Measurements from ENCODE around the gene ANK2.

Gene ANK2

GRCh38 chr4:113071274-113071673, 21.8 kb downstream of the ANK2 start:
- no peak overlapping the region for H2BK15ac ChIP-seq (replicated peaks; ENCODE audit: low read depth)
- H3K79me2 ChIP-seq (ENCODE audit: control insufficient read depth, insufficient read depth, low read length) = no peaks in the 10 kb centered on the region
- H3K4me3 ChIP-seq (ENCODE audit: low read length) = no peak overlapping the region
- H4K8ac ChIP-seq (ENCODE audit: low read depth, low read length) = no peak overlapping the region
- no peak overlapping the region for H3K27ac ChIP-seq (ENCODE audit: low read depth, low read length)
- H3K79me1 ChIP-seq (ENCODE audit: low read length) = no peaks in the 10 kb centered on the region
- no peaks in the 10 kb centered on the region for H3K4me1 ChIP-seq (ENCODE audit: control insufficient read depth, low read depth, low read length)
- H4K5ac ChIP-seq (ENCODE audit: low read length) = no peak overlapping the region
- H3K36me3 ChIP-seq (ENCODE audit: control insufficient read depth, insufficient read depth, low read length) = no peaks in the 10 kb centered on the region
- H3K27me3 ChIP-seq (ENCODE audit: insufficient read depth, low read length, poor library complexity) = no peaks in the 10 kb centered on the region
- no CpG with 5 or more reads among the region's 4 CpGs for WGBS (ENCODE audit: extremely low coverage, insufficient coverage, low lambda C conversion rate)
- H2BK120ac ChIP-seq (ENCODE audit: low read depth, low read length) = no peak overlapping the region
- H2BK5ac ChIP-seq (ENCODE audit: low read length) = no peak overlapping the region
- H3K18ac ChIP-seq (ENCODE audit: low read length) = peak overlapping the region; percentile 18
- no peak overlapping the region for H2AK5ac ChIP-seq (ENCODE audit: low read length)
- no peak overlapping the region for H3K4me2 ChIP-seq (ENCODE audit: low read length)
- no peak overlapping the region for H3K9ac ChIP-seq (ENCODE audit: low read length)
- H3K23ac ChIP-seq (ENCODE audit: low read length) = no peak overlapping the region
- H3K56ac ChIP-seq (ENCODE audit: low read length) = no peak overlapping the region
- no peak for DNase-seq
- H3K4ac ChIP-seq (ENCODE audit: low read depth, low read length) = no peak overlapping the region

- DNase-seq = no peak
- WGBS (ENCODE audit: extremely low coverage, insufficient coverage, low lambda C conversion rate) = no CpG with 5 or more reads among the region's 2 CpGs
- Histone ChIP-seq H2BK15ac (replicated peaks; ENCODE audit: low read depth) (no peak overlapping the region), H2BK5ac (ENCODE audit: low read length) (no peak overlapping the region), H3K18ac (ENCODE audit: low read length) (no peak overlapping the region), H3K27ac (ENCODE audit: low read depth, low read length) (no peak overlapping the region), H3K56ac (ENCODE audit: low read length) (no peak overlapping the region), H3K23ac (ENCODE audit: low read length) (no peak overlapping the region), H3K36me3 (ENCODE audit: control insufficient read depth, insufficient read depth, low read length) (no peaks in the 10 kb centered on the region), H2BK120ac (ENCODE audit: low read depth, low read length) (no peak overlapping the region), H2AK5ac (ENCODE audit: low read length) (no peak overlapping the region), H4K8ac (ENCODE audit: low read depth, low read length) (no peak overlapping the region), H3K79me1 (ENCODE audit: low read length) (no peaks in the 10 kb centered on the region), H3K4me2 (ENCODE audit: low read length) (no peak overlapping the region), H3K27me3 (ENCODE audit: insufficient read depth, low read length, poor library complexity) (no peaks in the 10 kb centered on the region), H3K9ac (ENCODE audit: low read length) (no peak overlapping the region), H3K4ac (ENCODE audit: low read depth, low read length) (no peak overlapping the region), H3K4me1 (ENCODE audit: control insufficient read depth, low read depth, low read length) (no peaks in the 10 kb centered on the region), H3K4me3 (ENCODE audit: low read length) (no peak overlapping the region), H4K5ac (ENCODE audit: low read length) (no peak overlapping the region), H3K79me2 (ENCODE audit: control insufficient read depth, insufficient read depth, low read length) (no peaks in the 10 kb centered on the region)
Observed at GRCh38 chr4:113071805-113072204, 22.4 kb downstream of the ANK2 start.

- no peaks in the 10 kb centered on the region for H3K79me2 ChIP-seq (ENCODE audit: control insufficient read depth, insufficient read depth, low read length)
- H3K23ac ChIP-seq (ENCODE audit: low read length) = no peak overlapping the region
- no peak overlapping the region for H2BK15ac ChIP-seq (replicated peaks; ENCODE audit: low read depth)
- no peak overlapping the region for H3K27ac ChIP-seq (ENCODE audit: low read depth, low read length)
- H4K5ac ChIP-seq (ENCODE audit: low read length) = no peak overlapping the region
- no peak overlapping the region for H2AK5ac ChIP-seq (ENCODE audit: low read length)
- no peaks in the 10 kb centered on the region for H3K79me1 ChIP-seq (ENCODE audit: low read length)
- H3K27me3 ChIP-seq (ENCODE audit: insufficient read depth, low read length, poor library complexity) = no peaks in the 10 kb centered on the region
- H3K56ac ChIP-seq (ENCODE audit: low read length) = no peak overlapping the region
- H3K36me3 ChIP-seq (ENCODE audit: control insufficient read depth, insufficient read depth, low read length) = no peaks in the 10 kb centered on the region
- no peak overlapping the region for H3K4me3 ChIP-seq (ENCODE audit: low read length)
- DNase-seq = no peak
- H2BK120ac ChIP-seq (ENCODE audit: low read depth, low read length) = no peak overlapping the region
- no peaks in the 10 kb centered on the region for H3K4me1 ChIP-seq (ENCODE audit: control insufficient read depth, low read depth, low read length)
- no CpG with 5 or more reads among the region's 9 CpGs for WGBS (ENCODE audit: extremely low coverage, insufficient coverage, low lambda C conversion rate)
- H3K4me2 ChIP-seq (ENCODE audit: low read length) = no peak overlapping the region
- H3K4ac ChIP-seq (ENCODE audit: low read depth, low read length) = no peak overlapping the region
- H3K9ac ChIP-seq (ENCODE audit: low read length) = no peak overlapping the region
- no peak overlapping the region for H3K18ac ChIP-seq (ENCODE audit: low read length)
- H2BK5ac ChIP-seq (ENCODE audit: low read length) = no peak overlapping the region
- peak overlapping the region; percentile 56 for H4K8ac ChIP-seq (ENCODE audit: low read depth, low read length)
Observed at GRCh38 chr4:113073451-113074005, 24.1 kb downstream of the ANK2 start.

DNA sequence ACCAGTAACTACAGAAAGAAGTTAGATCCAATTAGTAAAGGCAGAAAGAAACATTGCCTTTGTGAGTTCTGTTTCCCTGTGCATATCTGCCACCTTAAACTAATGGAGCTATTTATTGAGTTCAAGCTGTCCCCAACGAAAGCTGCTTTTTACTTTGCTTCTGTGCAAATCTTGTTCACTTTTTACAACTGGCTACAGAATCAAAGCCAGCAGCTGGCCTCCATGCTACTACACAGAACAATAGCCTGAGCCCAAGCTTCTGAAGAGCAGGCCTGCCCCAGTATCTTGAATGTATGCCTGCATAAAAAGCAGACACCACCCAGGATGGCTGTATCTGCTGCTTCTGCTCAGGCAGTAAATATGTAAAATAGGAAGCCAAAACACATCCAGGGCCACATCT, 28.1 kb downstream of the ANK2 start:
- Histone ChIP-seq H3K79me1 (ENCODE audit: low read length) (no peaks in the 10 kb centered on the region), H4K5ac (ENCODE audit: low read length) (no peak overlapping the region), H3K4me2 (ENCODE audit: low read length) (no peak overlapping the region), H2BK15ac (replicated peaks; ENCODE audit: low read depth) (no peak overlapping the region), H2BK120ac (ENCODE audit: low read depth, low read length) (no peak overlapping the region), H2AK5ac (ENCODE audit: low read length) (no peak overlapping the region), H3K23ac (ENCODE audit: low read length) (no peak overlapping the region), H3K36me3 (ENCODE audit: control insufficient read depth, insufficient read depth, low read length) (no peaks in the 10 kb centered on the region), H3K4me1 (ENCODE audit: control insufficient read depth, low read depth, low read length) (no peaks in the 10 kb centered on the region), H3K56ac (ENCODE audit: low read length) (no peak overlapping the region), H3K27ac (ENCODE audit: low read depth, low read length) (no peak overlapping the region), H3K27me3 (ENCODE audit: insufficient read depth, low read length, poor library complexity) (no peaks in the 10 kb centered on the region), H2BK5ac (ENCODE audit: low read length) (no peak overlapping the region), H3K18ac (ENCODE audit: low read length) (no peak overlapping the region), H3K79me2 (ENCODE audit: control insufficient read depth, insufficient read depth, low read length) (no peaks in the 10 kb centered on the region), H3K9ac (ENCODE audit: low read length) (no peak overlapping the region), H3K4me3 (ENCODE audit: low read length) (no peak overlapping the region), H3K4ac (ENCODE audit: low read depth, low read length) (no peak overlapping the region), H4K8ac (ENCODE audit: low read depth, low read length) (no peak overlapping the region)
- WGBS (ENCODE audit: extremely low coverage, insufficient coverage, low lambda C conversion rate) = no CpG with 5 or more reads among the region's 1 CpG
- no peak for DNase-seq

DNA sequence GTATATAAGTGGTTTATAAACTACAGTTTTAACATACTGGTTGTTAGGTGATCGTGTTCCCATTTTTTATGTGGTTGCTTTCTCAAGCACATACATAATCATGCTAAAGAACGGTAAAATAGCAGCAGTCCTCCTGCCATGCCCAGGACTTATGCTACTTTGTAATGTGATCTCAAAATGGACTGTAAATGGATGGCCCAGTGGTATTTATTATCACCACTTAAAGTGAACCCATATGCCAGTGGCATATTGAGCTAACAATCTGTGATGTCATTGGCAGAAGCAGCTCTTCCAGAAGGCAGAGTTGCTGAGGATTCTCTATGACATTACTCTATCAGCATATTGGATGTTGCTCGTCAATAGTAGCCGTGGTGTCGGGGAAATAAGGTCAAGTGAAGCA, 28.6 kb downstream of the ANK2 start:
- Histone ChIP-seq H3K4me2 (ENCODE audit: low read length) (no peak overlapping the region), H3K56ac (ENCODE audit: low read length) (no peak overlapping the region), H3K4me1 (ENCODE audit: control insufficient read depth, low read depth, low read length) (no peaks in the 10 kb centered on the region), H3K79me2 (ENCODE audit: control insufficient read depth, insufficient read depth, low read length) (no peaks in the 10 kb centered on the region), H3K23ac (ENCODE audit: low read length) (no peak overlapping the region), H4K5ac (ENCODE audit: low read length) (no peak overlapping the region), H3K4me3 (ENCODE audit: low read length) (no peak overlapping the region), H3K4ac (ENCODE audit: low read depth, low read length) (no peak overlapping the region), H2BK5ac (ENCODE audit: low read length) (no peak overlapping the region), H3K79me1 (ENCODE audit: low read length) (no peaks in the 10 kb centered on the region), H3K36me3 (ENCODE audit: control insufficient read depth, insufficient read depth, low read length) (no peaks in the 10 kb centered on the region), H3K27me3 (ENCODE audit: insufficient read depth, low read length, poor library complexity) (no peaks in the 10 kb centered on the region), H2BK120ac (ENCODE audit: low read depth, low read length) (no peak overlapping the region), H3K18ac (ENCODE audit: low read length) (no peak overlapping the region), H2BK15ac (replicated peaks; ENCODE audit: low read depth) (no peak overlapping the region), H4K8ac (ENCODE audit: low read depth, low read length) (no peak overlapping the region), H3K9ac (ENCODE audit: low read length) (no peak overlapping the region), H3K27ac (ENCODE audit: low read depth, low read length) (no peak overlapping the region), H2AK5ac (ENCODE audit: low read length) (no peak overlapping the region)
- no CpG with 5 or more reads among the region's 5 CpGs for WGBS (ENCODE audit: extremely low coverage, insufficient coverage, low lambda C conversion rate)
- no peak for DNase-seq

- Histone ChIP-seq H3K4me3 (ENCODE audit: low read length) (no peak overlapping the region), H4K5ac (ENCODE audit: low read length) (no peak overlapping the region), H3K18ac (ENCODE audit: low read length) (no peak overlapping the region), H2BK5ac (ENCODE audit: low read length) (no peak overlapping the region), H3K36me3 (ENCODE audit: control insufficient read depth, insufficient read depth, low read length) (no peaks in the 10 kb centered on the region), H2BK120ac (ENCODE audit: low read depth, low read length) (no peak overlapping the region), H3K4ac (ENCODE audit: low read depth, low read length) (no peak overlapping the region), H3K4me2 (ENCODE audit: low read length) (no peak overlapping the region), H3K9ac (ENCODE audit: low read length) (no peak overlapping the region), H3K79me1 (ENCODE audit: low read length) (no peaks in the 10 kb centered on the region), H2BK15ac (replicated peaks; ENCODE audit: low read depth) (no peak overlapping the region), H3K56ac (ENCODE audit: low read length) (no peak overlapping the region), H3K4me1 (ENCODE audit: control insufficient read depth, low read depth, low read length) (no peaks in the 10 kb centered on the region), H2AK5ac (ENCODE audit: low read length) (no peak overlapping the region), H3K79me2 (ENCODE audit: control insufficient read depth, insufficient read depth, low read length) (no peaks in the 10 kb centered on the region), H3K27ac (ENCODE audit: low read depth, low read length) (no peak overlapping the region), H3K27me3 (ENCODE audit: insufficient read depth, low read length, poor library complexity) (no peaks in the 10 kb centered on the region), H3K23ac (ENCODE audit: low read length) (no peak overlapping the region), H4K8ac (ENCODE audit: low read depth, low read length) (no peak overlapping the region)
- DNase-seq = peak; percentile 69
- no CpG with 5 or more reads among the region's 9 CpGs for WGBS (ENCODE audit: extremely low coverage, insufficient coverage, low lambda C conversion rate)
Observed at GRCh38 chr4:113080050-113080449, 30.6 kb downstream of the ANK2 start.
